HUES6 (cell line): ENCODE measurements around the gene ANKRD33.

Experiments
- H3K27ac ChIP-seq: 2 replicates; pipeline ENCODE4 v1.7.0; 2013; ENCODE audit warnings: low read depth, mild to moderate bottlenecking, low read length, inconsistent platforms
- H3K27me3 ChIP-seq: 2 replicates; pipeline ENCODE4 v1.6.1; 2013; ENCODE audit warnings: low read length; ENCODE audit not compliant: control insufficient read depth, insufficient read depth
- H3K36me3 ChIP-seq: 2 replicates; pipeline ENCODE4 v1.6.1; 2013; ENCODE audit warnings: low read length; ENCODE audit not compliant: control insufficient read depth, insufficient read depth
- H3K4me1 ChIP-seq: 2 replicates; pipeline ENCODE4 v1.6.1; 2013; ENCODE audit warnings: low read length; ENCODE audit not compliant: control insufficient read depth, insufficient read depth
- H3K4me3 ChIP-seq: 2 replicates; pipeline ENCODE4 v1.5.1; 2013; ENCODE audit warnings: low read depth, low read length
- H3K9ac ChIP-seq: one replicate; pipeline ENCODE4 v1.6.1; 2013; ENCODE audit warnings: mild to moderate bottlenecking, low read length
- H3K9me3 ChIP-seq: 2 replicates; pipeline ENCODE4 v1.6.1; 2013; ENCODE audit warnings: low read depth, low read length; ENCODE audit not compliant: control insufficient read depth, insufficient read depth

ANKRD33 gene

DNA sequence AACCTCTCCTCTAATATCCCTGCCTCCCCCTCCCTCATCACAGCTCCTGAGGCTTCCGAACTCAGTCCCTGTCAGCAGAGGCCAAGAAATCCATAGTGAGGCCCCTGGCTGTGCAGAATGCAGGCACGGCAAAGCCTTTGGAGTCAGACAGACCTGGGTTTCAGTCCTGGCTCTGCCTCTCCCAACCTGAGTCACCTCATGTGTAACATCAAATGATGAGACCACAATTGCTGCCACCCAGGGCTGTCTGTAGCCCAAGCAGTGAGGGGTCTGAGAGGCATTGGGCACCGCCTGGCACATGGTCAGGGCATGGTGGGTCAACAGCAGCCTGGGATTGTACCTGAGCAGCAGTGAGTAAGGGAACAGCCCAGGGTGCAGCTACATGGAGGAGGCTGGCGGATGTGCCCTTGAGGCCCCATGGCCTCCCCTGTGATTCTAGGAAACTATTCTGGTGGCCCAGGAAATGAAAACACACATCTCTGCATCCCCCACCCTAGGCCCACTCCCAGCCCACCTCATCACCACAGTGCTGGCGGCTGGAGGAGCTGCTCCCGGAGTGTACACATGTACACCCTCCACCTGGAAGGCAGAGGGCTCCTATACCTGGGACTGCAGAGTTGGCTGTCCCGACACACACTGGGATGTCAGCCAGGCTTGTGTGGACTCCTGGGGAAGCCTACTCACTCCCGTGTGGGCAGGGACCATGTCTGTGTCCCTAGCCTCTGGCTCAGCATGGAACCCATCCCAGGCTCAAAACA lies 7.7 kb downstream of the ANKRD33 start:
- Histone ChIP-seq H3K9me3 (no peaks in the 10 kb centered on the region), H3K9ac (no peak overlapping the region), H3K4me1 (peaks cover 9% of the 10 kb centered on the region), H3K36me3 (no peaks in the 10 kb centered on the region), H3K27me3 (no peaks in the 10 kb centered on the region), H3K4me3 (no peak overlapping the region), H3K27ac (no peak overlapping the region)

DNA sequence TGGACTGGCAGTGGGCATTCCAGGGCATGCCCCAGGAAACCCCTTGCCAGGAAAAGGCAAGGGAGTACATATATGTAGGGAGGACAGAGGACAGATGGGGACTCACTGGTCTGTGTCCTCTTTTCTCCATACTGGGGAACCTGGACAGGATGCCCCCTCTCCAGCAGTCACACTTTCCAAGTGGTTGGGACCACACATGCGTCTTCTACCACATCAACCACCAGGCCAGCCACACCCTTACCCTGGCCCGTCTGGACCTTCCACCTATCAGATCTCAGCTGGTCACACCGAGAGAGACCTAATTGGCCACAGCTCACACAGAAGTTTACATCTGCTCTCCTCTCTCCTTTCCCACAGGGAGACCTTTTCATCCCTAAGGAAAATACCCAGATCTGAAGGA lies 8.3 kb downstream of the ANKRD33 start:
- Histone ChIP-seq H3K27me3 (no peaks in the 10 kb centered on the region), H3K27ac (no peak overlapping the region), H3K9me3 (no peaks in the 10 kb centered on the region), H3K4me3 (no peak overlapping the region), H3K9ac (no peak overlapping the region), H3K4me1 (peaks cover 9% of the 10 kb centered on the region), H3K36me3 (no peaks in the 10 kb centered on the region)

DNA sequence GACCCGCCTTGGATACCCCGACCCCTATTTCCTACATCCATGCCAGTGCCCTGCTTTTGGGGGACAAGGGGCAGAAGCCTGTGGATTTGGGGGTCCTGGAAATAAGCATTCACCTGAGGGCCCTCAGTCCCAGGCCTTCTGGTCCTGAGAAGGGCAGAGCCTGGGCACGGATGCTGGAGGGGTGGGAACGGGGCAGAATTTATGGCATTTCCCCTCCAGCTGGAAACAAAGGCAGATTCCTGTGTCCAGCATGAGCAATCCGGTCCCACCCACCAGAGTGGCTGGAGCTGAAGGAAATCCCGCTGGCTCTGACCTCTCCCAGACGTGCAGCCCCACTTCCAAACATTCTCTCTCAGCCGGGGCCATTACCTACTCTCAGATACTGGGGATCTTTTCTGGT lies 9.3 kb downstream of the ANKRD33 start:
- Histone ChIP-seq H3K4me1 (peaks cover 9% of the 10 kb centered on the region), H3K36me3 (no peaks in the 10 kb centered on the region), H3K9me3 (no peaks in the 10 kb centered on the region)

DNA sequence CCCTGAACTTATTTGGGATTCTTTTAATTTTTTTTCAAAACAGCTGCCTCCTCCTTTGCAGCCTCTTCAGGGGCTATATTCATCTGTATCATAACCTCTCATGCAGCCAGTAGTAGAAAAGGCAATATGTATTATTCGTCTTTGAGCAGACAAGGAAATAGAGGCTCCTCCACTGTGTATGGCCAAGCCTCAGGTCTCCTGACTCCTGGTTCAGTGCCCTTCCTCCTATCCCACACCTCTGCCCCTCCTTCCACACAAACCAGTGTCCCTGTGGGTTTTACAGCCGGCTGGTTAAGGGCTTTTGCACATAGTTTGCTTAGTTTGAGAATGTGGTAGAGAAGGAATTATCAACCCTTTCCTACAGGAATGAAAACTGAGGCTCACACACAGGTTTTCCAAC lies 10.6 kb downstream of the ANKRD33 start:
- H3K27me3 ChIP-seq: no peaks in the 10 kb centered on the region
- H3K27ac ChIP-seq: no peak overlapping the region
- H3K4me1 ChIP-seq: peaks cover 9% of the 10 kb centered on the region
- H3K9me3 ChIP-seq: no peaks in the 10 kb centered on the region
- no peaks in the 10 kb centered on the region for H3K36me3 ChIP-seq
- H3K4me3 ChIP-seq: no peak overlapping the region
- H3K9ac ChIP-seq: no peak overlapping the region

More for the DNA sequence above, 9.3 kb downstream of the ANKRD33 start:
- Histone ChIP-seq H3K27ac (no peak overlapping the region), H3K9ac (no peak overlapping the region), H3K27me3 (no peaks in the 10 kb centered on the region), H3K4me3 (no peak overlapping the region)

DNA sequence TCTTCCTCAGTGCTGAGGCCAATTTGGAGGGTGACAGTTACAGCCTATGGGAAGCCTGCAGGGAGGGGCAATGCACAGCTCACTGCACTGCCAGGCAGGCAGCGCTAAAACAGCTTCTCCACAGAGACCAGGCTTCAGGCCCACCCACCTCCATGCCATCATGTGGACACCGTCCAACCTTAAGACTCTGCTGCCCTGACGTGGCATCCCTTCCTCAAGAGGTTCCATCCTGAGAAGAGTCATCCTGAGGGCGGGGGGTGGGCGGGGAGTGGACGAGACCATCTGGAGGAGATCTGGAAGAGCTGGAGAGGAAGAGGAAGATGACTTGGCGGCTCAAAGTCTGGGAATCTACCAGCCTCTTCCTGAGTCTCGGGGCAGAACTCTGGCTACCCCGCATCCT lies 11.0 kb downstream of the ANKRD33 start:
- H3K27ac ChIP-seq: no peak overlapping the region
- H3K9ac ChIP-seq: no peak overlapping the region
- H3K36me3 ChIP-seq: no peaks in the 10 kb centered on the region

DNA sequence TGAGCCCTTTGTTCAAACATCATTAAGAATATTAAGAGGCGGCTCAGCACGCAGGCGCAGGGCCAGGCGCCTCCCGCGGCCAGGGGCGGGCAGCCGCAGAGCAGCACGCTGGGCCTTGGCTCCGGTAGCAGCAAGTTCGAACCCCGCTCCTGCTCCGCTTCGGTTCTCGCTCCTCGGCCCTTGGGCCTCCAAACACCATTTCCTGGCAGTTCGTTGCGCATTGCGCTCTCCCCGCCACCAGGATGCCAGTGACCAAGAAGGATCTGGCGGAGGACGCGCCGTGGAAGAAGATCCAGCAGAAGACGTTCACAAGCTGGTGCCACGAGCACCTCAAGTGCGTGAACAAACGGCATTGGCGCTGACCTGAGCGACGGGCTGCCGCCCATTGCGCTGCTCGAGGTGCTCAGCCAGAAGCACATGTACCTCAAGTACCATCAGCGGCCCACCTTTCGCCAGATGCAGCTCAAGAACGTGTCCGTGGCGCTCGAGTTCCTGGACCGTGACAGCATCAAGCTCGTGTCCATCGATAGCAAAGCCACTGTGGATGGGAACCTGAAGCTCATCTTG lies 12.5 kb downstream of the ANKRD33 start:
- no peak overlapping the region for H3K27ac ChIP-seq
- H3K27me3 ChIP-seq: 0 out of 2 replicates have a peak, but pooled peaks cover 4% of the 10 kb centered on the region
- H3K4me3 ChIP-seq: no peak overlapping the region
- peaks cover 3% of the 10 kb centered on the region for H3K4me1 ChIP-seq
- H3K9me3 ChIP-seq: no peaks in the 10 kb centered on the region
- no peaks in the 10 kb centered on the region for H3K36me3 ChIP-seq
- H3K9ac ChIP-seq: no peak overlapping the region

More for the DNA sequence above, 11.0 kb downstream of the ANKRD33 start:
- Histone ChIP-seq H3K4me1 (peaks cover 9% of the 10 kb centered on the region), H3K9me3 (no peaks in the 10 kb centered on the region), H3K4me3 (no peak overlapping the region), H3K27me3 (no peaks in the 10 kb centered on the region)

DNA sequence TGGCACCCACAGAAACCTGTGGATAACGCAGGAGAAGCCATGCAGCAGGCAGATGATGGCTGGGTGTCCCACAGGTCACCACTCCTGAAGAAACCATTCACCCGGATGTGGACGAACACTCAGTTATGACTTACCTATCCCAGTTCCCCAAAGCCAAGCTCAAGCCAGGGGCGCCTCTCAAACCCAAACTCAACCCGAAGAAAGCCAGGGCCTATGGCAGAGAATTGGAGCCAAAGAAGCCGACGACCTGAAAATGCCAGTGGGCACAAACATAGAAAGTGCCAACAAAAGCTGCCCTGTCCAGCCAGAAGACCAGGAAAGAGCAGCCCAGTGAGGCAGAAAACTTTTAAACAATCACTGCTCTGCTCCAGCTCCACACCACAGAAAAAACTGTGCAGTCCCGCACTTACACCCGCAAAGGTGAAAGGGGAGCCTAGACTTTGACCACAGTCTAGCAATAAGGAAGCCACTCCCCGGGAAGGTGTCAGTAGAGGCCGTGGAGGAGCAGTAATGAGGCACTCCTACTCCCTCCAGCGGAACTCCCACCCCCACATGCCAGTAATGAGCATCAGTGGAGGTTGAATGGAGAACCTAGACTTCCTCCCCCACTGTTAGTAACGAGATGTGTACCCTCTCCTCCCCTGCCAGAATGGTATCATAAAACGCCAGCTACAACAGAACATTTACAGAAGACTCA lies 13.4 kb downstream of the ANKRD33 start:
- Histone ChIP-seq H3K4me1 (peaks cover 8% of the 10 kb centered on the region; the same call in 1 of the 2 replicates), H3K9ac (no peak overlapping the region), H3K27me3 (peaks cover 12% of the 10 kb centered on the region; the same call in 1 of the 2 replicates), H3K4me3 (no peak overlapping the region), H3K9me3 (no peaks in the 10 kb centered on the region), H3K27ac (no peak overlapping the region), H3K36me3 (no peaks in the 10 kb centered on the region)

DNA sequence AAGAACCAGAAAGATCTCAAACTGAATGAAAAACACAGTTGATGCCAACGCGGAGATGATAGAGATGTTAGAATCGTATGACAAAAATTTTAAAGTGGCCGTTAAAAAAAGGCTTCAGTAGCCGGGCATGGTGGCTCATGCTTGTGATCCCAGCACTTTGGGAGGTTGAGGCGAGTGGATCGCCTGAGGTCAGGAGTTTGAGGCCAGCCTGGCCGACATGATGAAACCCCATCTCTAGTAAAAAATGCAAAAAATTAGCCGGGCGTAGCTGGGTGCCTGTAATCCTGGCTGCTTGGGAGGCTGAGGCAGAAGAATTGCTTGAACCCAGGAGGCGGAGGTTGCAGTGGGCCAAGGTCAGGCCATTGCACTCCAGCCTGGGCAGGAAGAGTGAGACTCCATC lies 14.0 kb downstream of the ANKRD33 start:
- Histone ChIP-seq H3K27me3 (peaks cover 19% of the 10 kb centered on the region; the same call in 1 of the 2 replicates), H3K36me3 (no peaks in the 10 kb centered on the region), H3K4me1 (peaks cover 12% of the 10 kb centered on the region; the same call in 1 of the 2 replicates), H3K9me3 (no peaks in the 10 kb centered on the region), H3K9ac (no peak overlapping the region), H3K4me3 (no peak overlapping the region), H3K27ac (no peak overlapping the region)

DNA sequence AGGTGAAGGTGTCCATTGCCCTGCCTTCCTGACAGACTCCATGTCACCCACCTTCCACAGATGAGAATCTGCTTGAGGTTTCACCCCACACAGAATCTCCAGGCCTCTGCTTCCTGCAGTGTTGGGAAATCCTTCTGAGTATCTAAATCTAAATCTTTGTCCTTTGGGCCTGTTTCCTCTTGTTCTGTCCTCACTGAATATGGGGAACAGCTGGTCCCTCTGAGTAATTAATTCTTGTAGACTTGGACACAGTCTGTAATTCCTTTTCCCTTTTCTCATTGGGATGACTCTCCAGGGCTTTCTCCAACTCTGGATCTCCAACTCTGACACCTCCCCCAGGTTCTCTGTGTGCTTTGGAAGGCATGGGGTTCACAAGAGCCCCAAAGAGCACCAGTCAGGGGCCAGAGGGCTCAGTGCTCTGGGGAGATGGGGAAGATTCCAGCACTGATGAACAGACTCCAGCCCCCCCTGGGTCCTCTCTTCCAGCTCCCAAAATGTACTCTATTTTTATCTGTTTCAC lies 17.1 kb downstream of the ANKRD33 start:
- H3K27me3 ChIP-seq: peaks cover 49% of the 10 kb centered on the region
- H3K27ac ChIP-seq: no peak overlapping the region; the same call in 1 of the 2 replicates
- H3K36me3 ChIP-seq: no peaks in the 10 kb centered on the region
- H3K9ac ChIP-seq: peak overlapping the region; percentile 25
- H3K4me1 ChIP-seq: peaks cover 12% of the 10 kb centered on the region; the same call in 1 of the 2 replicates
- no peaks in the 10 kb centered on the region for H3K9me3 ChIP-seq
- no peak overlapping the region for H3K4me3 ChIP-seq

DNA sequence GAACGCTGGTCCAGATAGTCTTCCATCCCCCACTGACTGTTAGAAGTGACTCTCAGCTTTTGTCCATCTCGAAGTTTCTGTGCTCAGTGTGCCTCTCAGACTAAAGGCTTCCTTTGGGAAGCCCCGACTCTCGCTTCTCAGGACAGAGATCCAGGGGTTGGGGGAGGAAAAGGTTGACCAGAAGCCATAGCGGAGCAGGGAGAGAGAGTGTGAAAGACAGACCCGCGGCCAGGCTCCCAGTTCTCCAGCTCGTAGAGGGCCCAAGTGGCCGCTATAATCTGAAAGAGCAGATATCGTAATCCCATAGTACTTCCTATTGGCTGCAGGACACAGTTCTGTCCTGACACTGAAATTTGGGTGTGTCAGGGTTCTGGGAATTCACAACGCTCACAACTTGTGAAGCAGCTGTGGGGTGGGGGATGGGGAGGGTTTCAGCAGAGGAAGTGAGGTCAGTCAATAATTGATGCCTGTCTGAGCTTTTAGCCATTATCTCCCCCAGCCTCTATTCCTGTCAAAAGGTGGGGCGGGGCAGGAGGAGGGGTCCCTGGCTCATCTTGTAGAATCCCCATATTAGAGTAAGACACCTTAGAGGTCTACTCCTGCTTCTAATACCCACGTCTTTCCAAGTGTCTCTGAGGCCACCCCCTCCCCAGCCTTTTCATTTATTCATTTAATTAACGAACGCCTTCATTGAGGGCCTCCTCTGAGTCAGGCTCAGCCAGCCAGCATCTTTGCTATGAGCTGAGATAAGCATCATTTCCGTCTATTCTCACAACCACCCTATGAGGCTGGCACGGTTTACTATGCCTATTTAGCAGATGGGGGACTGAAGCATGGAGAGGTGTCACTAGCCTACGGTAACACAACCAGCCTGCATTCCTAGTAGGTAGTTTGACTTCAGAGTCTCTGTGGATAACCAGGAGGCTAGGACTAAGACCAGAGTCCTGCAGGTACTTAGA lies 17.8 kb downstream of the ANKRD33 start:
- peak overlapping the region; percentile 25 for H3K9ac ChIP-seq
- peaks cover 54% of the 10 kb centered on the region for H3K27me3 ChIP-seq
- no peaks in the 10 kb centered on the region for H3K9me3 ChIP-seq
- H3K4me3 ChIP-seq: no peak overlapping the region
- H3K36me3 ChIP-seq: no peaks in the 10 kb centered on the region
- peaks cover 12% of the 10 kb centered on the region; the same call in 1 of the 2 replicates for H3K4me1 ChIP-seq
- peak overlapping the region; percentile 14; the same call in 1 of the 2 replicates for H3K27ac ChIP-seq
